ENCODE results near the gene DLG5.

The DLG5 gene

DNA sequence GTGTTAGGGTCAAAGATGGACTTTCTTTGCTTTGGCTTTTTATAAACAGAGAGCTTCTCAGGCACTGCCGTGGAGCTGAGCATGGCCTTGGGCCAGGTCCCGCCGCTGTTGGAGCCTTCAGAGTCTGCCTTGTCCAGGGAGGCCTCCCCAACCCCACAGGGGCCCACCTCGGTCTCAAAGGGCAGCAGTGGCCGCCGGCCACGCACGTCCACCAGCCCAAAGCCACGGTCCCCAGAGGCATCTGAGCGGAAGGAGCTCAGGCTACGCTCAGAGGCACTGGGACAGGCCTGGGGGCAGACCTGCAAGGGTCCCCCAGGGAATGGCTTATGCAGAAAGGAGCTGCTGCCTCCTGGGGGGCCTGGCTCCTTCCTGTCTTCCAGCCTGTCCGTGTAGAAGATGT, 105.0 kb downstream of the DLG5 start:
- Histone ChIP-seq H3K4me1 (peaks cover 14% of the 10 kb centered on the region), H3K9me3 (no peaks in the 10 kb centered on the region), H3K4me3 (ENCODE audit: low read depth, low read length) (no peak overlapping the region), H3K36me3 (peaks cover 13% of the 10 kb centered on the region), H3K27me3 (no peaks in the 10 kb centered on the region)
- no peak for DNase-seq
- TF ChIP-seq, protein P1, sequence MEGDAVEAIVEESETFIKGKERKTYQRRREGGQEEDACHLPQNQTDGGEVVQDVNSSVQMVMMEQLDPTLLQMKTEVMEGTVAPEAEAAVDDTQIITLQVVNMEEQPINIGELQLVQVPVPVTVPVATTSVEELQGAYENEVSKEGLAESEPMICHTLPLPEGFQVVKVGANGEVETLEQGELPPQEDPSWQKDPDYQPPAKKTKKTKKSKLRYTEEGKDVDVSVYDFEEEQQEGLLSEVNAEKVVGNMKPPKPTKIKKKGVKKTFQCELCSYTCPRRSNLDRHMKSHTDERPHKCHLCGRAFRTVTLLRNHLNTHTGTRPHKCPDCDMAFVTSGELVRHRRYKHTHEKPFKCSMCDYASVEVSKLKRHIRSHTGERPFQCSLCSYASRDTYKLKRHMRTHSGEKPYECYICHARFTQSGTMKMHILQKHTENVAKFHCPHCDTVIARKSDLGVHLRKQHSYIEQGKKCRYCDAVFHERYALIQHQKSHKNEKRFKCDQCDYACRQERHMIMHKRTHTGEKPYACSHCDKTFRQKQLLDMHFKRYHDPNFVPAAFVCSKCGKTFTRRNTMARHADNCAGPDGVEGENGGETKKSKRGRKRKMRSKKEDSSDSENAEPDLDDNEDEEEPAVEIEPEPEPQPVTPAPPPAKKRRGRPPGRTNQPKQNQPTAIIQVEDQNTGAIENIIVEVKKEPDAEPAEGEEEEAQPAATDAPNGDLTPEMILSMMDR (IDR thresholded peaks at IDR 0.05; ENCODE audit: low read depth, low read length): no peak

DNA sequence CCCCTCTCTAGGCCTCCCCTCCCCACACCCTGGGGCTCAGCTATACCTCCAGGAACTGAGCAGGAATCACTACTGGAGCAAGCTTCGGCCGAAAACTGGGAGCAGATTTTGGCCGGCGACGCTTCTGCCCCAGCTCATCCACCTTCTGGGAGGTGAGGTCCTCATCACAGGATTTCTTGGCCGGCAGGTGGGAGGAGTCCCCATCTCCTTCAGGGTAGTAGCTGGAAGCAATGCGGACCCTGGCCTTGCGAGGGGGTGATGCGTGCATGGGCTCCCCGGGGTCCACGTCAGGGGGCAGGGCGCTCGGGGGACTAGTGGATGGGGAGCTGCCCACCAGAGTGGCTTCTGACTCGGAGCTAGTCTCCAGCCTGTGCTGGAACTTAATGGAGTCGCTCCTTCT, 105.5 kb downstream of the DLG5 start:
- Histone ChIP-seq H3K4me1 (peaks cover 14% of the 10 kb centered on the region), H3K4me3 (ENCODE audit: low read depth, low read length) (no peak overlapping the region), H3K36me3 (peaks cover 18% of the 10 kb centered on the region), H3K9me3 (no peaks in the 10 kb centered on the region), H3K27me3 (no peaks in the 10 kb centered on the region)
- TF ChIP-seq, protein P1 (IDR thresholded peaks at IDR 0.05; ENCODE audit: low read depth, low read length): no peak
- no peak for DNase-seq

DNA sequence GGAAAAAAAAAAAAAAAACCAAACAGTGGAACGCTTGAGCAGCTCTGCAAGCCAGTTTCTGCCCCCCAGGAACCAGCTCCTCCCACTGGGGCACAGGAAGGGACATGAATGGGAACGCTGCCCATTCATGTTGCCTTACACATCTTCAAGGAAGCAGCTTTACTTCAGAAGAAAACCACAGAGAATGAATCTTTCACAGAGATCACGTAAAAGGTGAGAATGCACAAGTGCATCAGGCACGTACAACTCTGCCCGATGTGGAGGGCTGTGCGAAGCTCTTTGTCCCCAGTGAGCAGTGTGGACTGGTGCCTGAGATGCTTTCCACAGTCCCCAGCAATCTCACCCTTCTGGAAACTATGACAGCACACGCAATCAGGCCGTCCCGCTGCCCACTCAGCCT, 106.2 kb downstream of the DLG5 start:
- no peak for DNase-seq
- Histone ChIP-seq H3K4me1 (peaks cover 14% of the 10 kb centered on the region), H3K9me3 (no peaks in the 10 kb centered on the region), H3K36me3 (peaks cover 21% of the 10 kb centered on the region), H3K4me3 (ENCODE audit: low read depth, low read length) (no peak overlapping the region), H3K27me3 (no peaks in the 10 kb centered on the region)
- TF ChIP-seq, protein P1 (IDR thresholded peaks at IDR 0.05; ENCODE audit: low read depth, low read length): no peak

DNA sequence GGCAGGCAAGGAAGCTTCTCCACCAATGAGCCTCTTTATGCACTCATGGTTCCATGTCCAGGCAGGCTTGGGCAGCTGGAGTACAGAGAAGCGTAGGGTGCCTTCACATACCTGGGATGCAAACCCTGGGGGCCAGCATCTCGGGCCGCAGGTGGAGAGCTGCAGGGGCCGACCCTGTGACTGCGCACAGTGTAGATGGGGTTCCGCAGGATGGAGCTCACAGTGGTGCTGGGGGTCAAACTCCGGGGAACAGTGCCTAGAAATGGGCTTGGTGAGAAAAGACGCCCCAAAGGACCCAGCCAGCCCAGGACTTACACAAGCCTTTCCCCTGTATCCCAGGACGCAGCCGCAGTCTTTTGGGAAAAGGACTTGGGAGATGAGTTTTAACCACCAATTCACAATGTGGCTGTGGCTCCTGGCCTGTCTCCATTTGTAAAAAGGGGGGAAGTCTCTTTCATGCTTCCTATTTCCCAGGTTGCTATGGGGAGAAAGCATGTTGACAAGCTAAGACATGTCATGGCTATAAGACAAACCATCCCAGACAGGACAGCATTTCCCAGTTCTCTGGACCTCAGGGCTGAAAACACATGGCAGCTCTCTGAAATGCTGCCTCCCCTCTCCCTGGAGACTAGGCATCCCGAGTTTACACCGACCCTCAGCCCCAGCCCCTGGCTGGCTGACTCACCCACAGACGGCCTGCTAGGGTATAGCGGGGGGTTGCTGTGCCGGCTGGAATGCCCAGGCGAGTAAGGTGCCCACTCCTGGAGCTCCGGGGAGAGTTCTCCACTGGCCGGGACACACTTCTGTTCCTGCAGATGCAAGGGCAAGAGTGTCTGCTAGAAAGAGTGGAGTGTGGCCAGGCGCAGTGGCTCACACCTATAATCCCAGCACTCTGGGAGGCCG, 107.1 kb downstream of the DLG5 start:
- Histone ChIP-seq H3K4me3 (ENCODE audit: low read depth, low read length) (no peak overlapping the region), H3K9me3 (no peaks in the 10 kb centered on the region), H3K36me3 (peaks cover 21% of the 10 kb centered on the region), H3K27me3 (no peaks in the 10 kb centered on the region), H3K4me1 (peaks cover 14% of the 10 kb centered on the region)
- TF ChIP-seq, protein P1 (IDR thresholded peaks at IDR 0.05; ENCODE audit: low read depth, low read length): no peak
- no peak for DNase-seq

DNA sequence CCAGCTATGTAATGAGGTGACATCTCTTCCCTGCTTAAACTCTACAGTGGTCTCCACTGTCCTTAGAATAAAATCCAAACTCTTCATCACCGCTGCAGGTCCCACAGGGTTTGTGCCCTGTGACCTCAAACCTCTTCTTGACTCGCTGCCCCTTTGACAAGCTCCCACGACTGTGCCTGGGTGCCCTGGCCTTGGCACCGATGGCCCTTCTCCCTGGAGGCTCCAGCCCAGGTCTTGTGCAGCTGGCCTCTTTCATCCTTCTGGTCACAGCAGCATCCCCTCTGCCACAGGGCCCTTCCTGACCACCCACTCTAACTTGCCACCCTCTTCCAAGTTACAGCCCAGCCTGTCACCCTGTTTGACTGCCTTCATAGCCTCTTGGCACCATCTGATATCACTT, 108.2 kb downstream of the DLG5 start:
- DNase-seq: no peak
- no peaks in the 10 kb centered on the region for H3K27me3 ChIP-seq
- H3K4me1 ChIP-seq: peaks cover 14% of the 10 kb centered on the region
- TF ChIP-seq, protein P1 (IDR thresholded peaks at IDR 0.05; ENCODE audit: low read depth, low read length): no peak
- H3K4me3 ChIP-seq (ENCODE audit: low read depth, low read length): no peak overlapping the region
- no peaks in the 10 kb centered on the region for H3K9me3 ChIP-seq
- peaks cover 21% of the 10 kb centered on the region for H3K36me3 ChIP-seq

DNA sequence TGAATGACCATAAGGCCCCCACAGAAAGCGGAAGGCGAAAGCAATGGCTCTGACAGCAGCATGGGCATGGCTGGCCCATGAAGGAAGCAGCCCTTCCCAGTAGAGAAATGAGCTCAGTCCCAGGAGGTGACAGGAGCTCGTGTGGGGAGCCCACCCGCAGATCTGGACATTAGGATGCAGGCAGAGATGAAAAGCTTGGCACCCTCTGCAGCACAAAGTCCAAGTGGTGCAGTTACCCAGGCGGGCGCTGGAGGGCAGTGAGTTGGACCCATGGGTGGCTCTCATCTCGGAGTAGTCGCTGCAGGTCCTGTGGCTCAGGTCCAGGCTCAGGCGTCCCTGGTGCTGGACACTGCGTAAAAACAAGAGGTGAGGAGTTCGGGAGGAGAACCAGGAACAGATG, 109.0 kb downstream of the DLG5 start:
- TF ChIP-seq, protein P1 (IDR thresholded peaks at IDR 0.05; ENCODE audit: low read depth, low read length): no peak
- Histone ChIP-seq H3K27me3 (no peaks in the 10 kb centered on the region), H3K9me3 (no peaks in the 10 kb centered on the region), H3K4me1 (peaks cover 14% of the 10 kb centered on the region), H3K4me3 (ENCODE audit: low read depth, low read length) (no peak overlapping the region), H3K36me3 (peaks cover 21% of the 10 kb centered on the region)
- DNase-seq: no peak
